NCI-H1694 treated with DMSO at 0.1 percent for 48 hours (cell line): ENCODE data around the gene TPRX1.
"Not testable (repeated sequence)": the region's sequence is repeated elsewhere in the genome, so short reads cannot be mapped to it uniquely, and the experiment has no call there.

Experiments
- DNase-seq: peaks from one replicate; lab custom pipeline; 2025; lab: John Stamatoyannopoulos, UW

Gene TPRX1

DNA sequence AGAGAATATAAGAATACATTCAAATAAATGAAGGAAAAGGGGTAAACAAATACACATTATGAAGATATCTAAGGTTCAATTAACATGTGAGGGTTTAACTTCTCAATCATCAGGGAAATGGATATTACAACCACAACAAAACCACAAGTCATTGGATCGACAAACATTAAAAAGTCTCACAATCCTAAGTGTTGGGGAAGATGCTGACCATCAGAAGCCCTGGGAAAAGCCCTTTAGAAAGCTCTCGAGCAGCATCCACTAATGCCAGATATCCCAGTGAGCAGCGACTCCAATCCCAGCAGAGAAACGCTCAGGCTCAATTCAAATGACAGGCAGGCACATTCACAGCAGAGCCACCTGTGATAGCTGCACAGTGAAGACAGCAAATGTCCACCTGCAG lies 3.1 kb downstream of the TPRX1 start:
- DNase-seq: no peak

DNA sequence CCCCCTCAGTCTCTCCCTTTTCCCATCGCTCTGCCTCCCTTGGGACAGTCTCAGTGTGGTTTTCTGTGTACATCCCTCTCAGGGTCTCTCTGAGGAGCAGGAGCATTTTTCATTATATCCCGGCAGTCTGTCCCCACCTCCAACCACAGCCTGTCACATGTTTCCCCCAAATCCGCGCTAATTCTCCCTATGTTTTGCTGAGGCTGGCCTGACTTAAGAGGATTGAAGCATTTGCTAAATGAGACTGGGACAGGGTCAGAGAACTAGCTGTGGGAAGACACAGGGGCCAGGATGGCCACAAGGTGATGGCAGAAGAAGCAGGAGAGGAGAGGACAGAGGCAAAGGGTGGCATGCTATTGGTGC lies 5.5 kb downstream of the TPRX1 start:
- no peak for DNase-seq

DNA sequence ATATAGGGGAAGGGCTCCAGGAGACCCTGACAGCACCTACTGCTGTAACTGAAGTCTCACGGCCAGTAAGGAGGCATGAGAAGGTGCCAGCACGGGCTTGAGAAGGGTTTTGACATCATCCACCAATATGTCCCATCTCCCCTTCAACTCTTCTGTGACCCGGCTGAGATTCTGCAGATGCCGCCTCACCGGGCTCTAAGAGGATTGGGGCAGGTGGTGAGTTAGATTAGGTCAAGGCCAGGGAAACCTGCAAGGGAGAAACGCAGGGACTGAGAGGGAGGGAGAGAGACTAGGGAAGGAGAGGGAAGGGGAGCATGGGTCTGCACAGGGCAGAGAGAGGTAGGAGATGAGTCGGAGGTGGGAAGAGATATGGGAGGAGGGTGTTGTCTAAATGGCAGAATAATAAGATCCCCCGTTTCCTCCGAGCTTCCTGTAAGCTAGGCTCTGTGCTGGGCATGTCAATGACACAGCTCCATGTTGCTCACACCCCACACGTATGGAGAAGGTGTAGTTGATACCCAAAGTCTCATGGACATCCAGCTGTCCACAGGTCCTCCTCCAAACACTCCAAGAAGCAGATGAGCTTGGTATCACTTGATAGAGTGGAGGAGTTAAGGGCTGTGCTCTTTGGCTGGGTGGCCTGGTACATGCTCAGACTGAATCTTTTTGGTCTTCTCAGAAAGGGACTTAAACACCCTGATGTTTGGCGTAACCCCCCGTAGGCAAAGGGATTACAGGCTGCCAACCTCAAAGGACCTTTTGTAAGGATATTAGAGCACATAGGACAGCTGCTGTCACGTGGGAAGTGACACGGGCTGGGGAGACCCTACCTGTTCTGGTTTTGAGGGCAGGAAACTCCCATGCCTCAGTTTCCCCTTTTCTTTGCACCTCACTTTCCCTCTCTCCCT lies 6.1 kb downstream of the TPRX1 start:
- DNase-seq: no peak

GRCh38 chr19:47796785-47797184 lies 7.6 kb downstream of the TPRX1 start:
- no peak for DNase-seq

DNA sequence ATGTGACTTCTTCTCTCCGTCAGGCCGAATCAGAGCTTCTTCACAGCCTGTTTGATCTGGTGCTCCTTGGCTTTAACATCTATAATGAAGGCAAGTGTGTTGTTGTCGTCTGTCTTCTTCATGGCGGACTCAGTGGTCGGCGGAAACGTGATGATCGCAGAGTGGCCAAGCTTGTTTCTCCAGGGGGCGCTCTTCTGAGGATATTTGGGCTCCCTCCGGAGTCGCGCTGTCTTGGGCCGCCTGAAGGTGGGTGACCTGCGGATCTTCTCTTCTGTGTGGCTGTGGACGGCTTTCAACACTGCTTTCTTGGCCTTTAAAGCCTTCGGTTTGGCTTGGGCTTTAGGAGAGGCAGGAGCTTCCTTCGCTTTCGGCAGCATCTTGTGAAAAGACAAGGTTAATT lies 9.8 kb downstream of the TPRX1 start:
- DNase-seq: no peak

GRCh38 chr19:47792616-47793015 lies 11.7 kb downstream of the TPRX1 start:
- no peak for DNase-seq

GRCh38 chr19:47790398-47790814 lies 13.9 kb downstream of the TPRX1 start:
- peak; percentile 44 for DNase-seq

- DNase-seq: not testable (repeated sequence)
Observed at GRCh38 chr19:47789811-47790210, 14.5 kb downstream of the TPRX1 start.

DNA sequence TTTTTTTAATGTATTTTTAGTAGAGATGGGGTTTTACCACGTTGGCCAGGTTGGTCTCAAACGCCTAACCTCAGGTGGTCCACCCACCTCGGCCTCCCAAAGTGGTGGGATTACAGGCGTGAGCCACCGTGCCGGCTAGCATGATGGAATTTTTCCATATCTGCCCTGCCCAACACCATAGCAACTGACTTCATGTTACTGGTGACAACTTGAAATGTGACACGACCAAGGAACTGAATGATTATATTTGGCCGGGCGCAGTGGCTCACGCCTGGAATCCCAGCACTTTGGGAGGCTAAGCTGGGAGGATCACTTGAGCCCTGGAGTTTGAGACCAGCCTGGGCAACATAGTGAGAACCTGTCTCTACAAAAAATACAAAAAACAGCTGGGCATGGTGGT lies 17.0 kb downstream of the TPRX1 start:
- DNase-seq: not testable (repeated sequence)

- DNase-seq: no peak
Observed at GRCh38 chr19:47786566-47786965, 17.8 kb downstream of the TPRX1 start.

DNA sequence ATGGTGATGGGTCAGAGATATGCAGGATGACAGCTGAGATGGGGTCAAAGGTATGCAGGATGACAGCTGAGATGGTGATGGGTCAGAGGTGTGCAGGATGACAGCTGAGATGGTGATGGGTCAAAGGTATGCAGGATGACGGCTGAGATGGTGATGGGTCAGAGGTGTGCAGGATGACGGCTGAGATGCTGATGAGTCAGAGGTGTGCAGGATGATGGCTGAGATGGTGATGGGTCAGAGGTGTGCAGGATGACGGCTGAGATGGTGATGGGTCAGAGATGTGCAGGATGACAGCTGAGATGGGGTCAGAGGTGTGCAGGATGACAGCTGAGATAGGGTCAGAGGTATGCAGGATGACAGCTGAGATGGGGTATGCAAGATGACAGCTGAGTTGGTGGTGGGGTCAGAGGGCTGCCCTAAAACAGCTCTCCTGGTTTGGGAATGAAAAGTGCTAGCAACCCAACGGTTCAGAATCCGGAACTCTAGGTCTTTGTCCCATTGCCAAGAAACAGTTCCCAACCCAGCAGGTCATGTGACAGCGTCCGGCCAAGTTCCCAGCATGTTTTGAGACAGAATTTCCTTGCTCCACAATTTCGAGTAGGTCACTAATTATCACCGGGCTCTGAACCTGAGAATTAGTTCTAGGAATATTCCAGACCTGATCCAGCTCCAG lies 22.6 kb downstream of the TPRX1 start:
- DNase-seq: no peak

DNA sequence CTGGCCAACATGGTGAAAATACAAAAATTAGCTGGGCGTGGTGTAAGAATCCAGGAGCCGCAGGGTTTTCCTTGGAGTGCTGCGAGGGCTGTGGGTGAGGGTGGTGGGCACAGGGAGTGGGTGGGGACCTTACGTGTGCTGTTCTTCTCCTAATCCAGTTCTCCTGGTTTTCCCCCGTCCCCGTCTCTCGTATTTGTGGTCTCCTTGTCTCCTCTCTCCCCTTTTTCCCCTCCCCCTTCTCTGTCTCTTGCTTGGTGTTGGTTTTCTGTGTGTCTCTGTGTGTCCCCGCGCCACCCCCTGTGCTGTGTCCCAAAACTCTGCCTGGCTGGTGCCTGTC lies 24.2 kb downstream of the TPRX1 start:
- DNase-seq: no peak

- DNase-seq: no peak
Observed at GRCh38 chr19:47779524-47780214, 24.7 kb downstream of the TPRX1 start.

DNA sequence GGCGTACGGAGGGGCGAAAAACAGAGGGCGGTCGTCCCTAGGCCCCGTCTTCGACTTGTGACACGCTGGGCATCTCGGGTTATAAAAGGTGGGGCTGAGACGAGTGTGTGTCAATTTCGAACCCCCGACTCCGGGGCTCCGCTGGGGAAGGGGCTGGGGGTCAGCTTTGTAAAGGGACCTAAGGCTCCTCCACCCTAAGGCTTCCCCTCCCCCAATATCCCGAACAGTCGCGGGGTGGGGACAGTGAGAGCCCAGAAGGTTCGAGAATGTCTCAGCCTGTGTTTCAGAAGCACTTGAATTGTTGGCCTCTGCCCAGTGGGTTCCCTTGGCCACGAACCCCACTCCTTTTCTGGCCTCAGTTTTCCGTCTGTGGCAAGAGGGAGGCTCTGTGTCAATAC lies 25.4 kb downstream of the TPRX1 start:
- DNase-seq: no peak

- DNase-seq: peak; percentile 50
Observed at GRCh38 chr19:47778049-47778953, 26.1 kb downstream of the TPRX1 start, which contains the start of gene SELENOW. Gene SELENOW, plus strand, starts transcription at chr19:47778703. Its CDS starts 83 bp downstream, at chr19:47778786.

- not testable (repeated sequence) for DNase-seq
Observed at GRCh38 chr19:47777245-47778048, 26.9 kb downstream of the TPRX1 start.

DNA sequence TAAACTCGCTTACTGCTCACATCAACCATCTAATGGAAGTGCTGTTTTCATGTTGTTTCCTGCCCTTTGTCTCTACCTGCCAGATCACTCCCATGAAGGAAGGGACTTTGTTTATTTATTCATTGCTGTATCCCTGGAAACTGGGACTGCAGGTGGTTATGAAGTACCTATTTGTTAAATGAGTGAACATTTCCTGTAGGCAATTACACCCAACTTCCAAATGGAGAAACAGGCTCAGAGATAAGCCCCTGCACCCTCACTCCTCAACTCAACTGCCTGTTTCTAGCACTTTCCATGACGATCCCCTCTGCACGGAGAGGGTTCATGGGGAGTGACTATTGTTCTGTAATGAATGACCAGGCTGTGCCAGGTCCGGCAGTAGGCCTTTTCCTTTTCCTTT lies 27.8 kb downstream of the TPRX1 start:
- no peak for DNase-seq

DNA sequence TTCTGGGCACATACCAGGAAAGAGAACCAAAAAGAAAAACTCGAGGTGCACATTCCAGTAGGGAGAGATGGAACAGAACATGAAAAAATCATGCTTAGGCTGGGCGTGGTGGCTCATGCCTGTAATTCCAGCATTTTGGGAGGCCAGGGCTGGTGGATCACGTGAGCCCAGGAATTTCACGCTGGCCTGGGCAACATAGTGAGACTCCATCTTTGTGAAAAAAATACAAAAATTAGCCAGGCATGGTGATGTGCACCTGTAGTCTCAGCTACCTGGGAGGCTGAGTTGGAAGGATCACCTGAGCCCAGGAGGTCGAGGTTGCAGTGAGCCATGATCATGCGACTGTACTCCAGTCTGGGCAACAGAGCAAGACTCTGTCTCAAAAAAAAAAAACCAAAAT lies 33.1 kb downstream of the TPRX1 start:
- not testable (repeated sequence) for DNase-seq

DNA sequence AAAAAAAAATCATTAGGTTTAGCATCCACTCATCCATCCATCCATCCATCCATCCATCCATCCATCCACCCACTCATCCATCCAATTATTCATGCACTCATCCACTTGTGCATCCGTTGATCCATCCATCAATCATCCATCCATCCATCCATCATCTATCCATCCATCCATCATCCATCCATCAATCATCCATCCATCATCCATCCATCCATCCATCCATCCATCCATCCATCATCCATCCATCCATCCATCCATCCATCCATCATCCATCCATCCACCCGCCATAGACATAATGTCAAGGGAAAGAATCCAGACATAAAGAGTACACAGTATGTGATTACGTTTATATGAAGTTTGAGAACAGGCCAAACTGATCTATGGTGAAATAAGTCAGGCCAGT lies 34.8 kb downstream of the TPRX1 start:
- no peak for DNase-seq

DNA sequence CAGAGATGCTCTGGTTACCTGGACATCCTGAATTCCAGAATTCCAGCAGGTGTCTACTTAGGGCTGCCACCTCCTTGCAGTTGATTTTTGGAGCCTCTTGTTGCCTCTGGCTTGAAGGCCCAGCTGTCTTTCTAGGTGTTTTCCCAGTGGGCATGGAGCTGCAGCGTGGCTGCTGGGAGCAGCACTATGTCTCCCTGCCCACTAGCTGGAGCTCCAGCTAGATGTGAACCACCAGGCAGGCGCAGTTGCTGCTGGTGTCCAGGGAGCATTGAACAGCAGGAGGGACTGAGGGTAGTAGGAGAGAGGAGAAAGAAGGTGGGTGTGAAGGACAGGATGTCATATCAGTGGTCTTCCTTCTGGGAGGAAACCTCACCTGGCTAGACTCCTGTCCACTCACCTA lies 35.7 kb downstream of the TPRX1 start:
- no peak for DNase-seq

- DNase-seq: no peak
Observed at GRCh38 chr19:47767349-47767748, 37.0 kb downstream of the TPRX1 start.
